BLaER1 treated with 17β-estradiol and CSF1 and Interleukin-3, amounts not matched to agents 10 nM and 100 nM (cell line): ENCODE data around the gene YIF1A.
"Not testable (repeated sequence)": the region's sequence is repeated elsewhere in the genome, so short reads cannot be mapped to it uniquely, and the experiment has no call there.

Experiments
- H3K27ac ChIP-seq, 11 experiments: shearing (Covaris generic); formaldehyde crosslinking; 2 replicates each; pipeline ENCODE4 v1.8.1; 2022
- H3K27me3 ChIP-seq, 11 experiments: shearing (Covaris generic); formaldehyde crosslinking; 2 replicates each; pipeline ENCODE4 v1.8.1; 2022
- H3K36me3 ChIP-seq, 11 experiments: shearing (Covaris generic); formaldehyde crosslinking; 2 replicates each; pipeline ENCODE4 v1.8.1; 2022
- H3K4me1 ChIP-seq, 10 experiments: shearing (Covaris generic); formaldehyde crosslinking; 2 replicates each; pipeline ENCODE4 v1.8.1; 2022
- H3K4me2 ChIP-seq, 11 experiments: shearing (Covaris generic); formaldehyde crosslinking; 2 replicates each; pipeline ENCODE4 v1.8.1; 2022
- H3K4me3 ChIP-seq, 10 experiments: shearing (Covaris generic); formaldehyde crosslinking; 2 replicates each; pipeline ENCODE4 v1.8.1; 2022
- H3K9ac ChIP-seq, 11 experiments: shearing (Covaris generic); formaldehyde crosslinking; 2 replicates each; pipeline ENCODE4 v1.8.1; 2022
- H3K9me3 ChIP-seq, 11 experiments: shearing (Covaris generic); formaldehyde crosslinking; replicated peaks in 1 of 11; 2 replicates each; pipeline ENCODE4 v1.8.1; 2022
- H4K20me1 ChIP-seq, 11 experiments: shearing (Covaris generic); formaldehyde crosslinking; 2 replicates each; pipeline ENCODE4 v1.8.1; 2022
- Cebpa-rat ChIP-seq, 11 experiments: shearing (Covaris generic); IDR thresholded peaks; 2 replicates each; pipeline ENCODE4 v1.8.1; 2022

YIF1A gene

DNA sequence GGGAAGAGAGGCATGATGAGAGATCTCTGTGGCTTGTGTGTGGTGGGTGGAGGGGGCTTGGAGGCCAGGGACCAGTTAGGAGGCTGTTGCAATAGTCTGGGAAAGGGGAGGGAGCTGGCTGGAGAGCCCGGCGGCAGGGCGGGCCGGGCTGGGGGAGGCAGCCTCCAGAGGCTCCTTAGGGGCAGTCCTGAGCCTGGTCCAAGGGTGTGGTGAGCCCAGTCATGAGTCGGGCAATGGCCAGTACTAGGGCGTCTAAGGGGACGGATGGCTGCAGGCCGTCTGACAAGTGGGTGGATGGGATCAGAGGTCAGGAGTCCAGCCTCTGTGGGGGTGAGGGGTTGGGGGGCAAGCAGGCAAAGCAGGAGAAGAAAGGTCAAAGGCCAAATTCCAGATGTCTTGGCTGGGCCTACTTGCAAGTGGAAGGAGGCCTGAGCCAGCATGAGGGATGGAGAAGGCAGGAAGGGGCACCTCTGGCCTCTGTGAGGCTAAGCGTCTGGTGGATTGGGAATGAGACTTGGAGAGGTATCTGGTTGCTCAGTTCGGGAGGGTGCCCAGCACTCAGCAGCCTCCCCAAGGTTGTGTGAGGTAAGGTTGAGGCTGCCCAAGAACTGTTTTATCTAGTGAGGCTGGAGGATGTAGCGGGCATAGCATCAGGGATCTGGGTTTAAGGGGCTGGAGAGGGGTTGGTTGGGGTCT, 33.9 kb upstream of the YIF1A start:
- H3K4me3 ChIP-seq, result no peak overlapping the region
- no peaks in the 10 kb centered on the region for H3K27me3 ChIP-seq
- H3K4me2 ChIP-seq, result peak overlapping the region in 8 of 11 experiments; percentile 1 to 47 (median 32); a peak in 4 of 22 replicates
- no peaks in the 10 kb centered on the region for H4K20me1 ChIP-seq
- H3K27ac ChIP-seq, result peak overlapping the region in 6 of 11 experiments; percentile 24 to 61 (median 42); a peak in 12 of 22 replicates
- H3K9ac ChIP-seq, result no peak overlapping the region
- TF ChIP-seq Cebpa-rat (IDR thresholded peaks at IDR 0.05), result no peak
- peaks cover 0 to 21% (median 14%) of the 10 kb centered on the region in 11 experiments; a peak in 15 of 22 replicates for H3K9me3 ChIP-seq
- peaks cover 53 to 82% (median 76%) of the 10 kb centered on the region in 10 experiments for H3K4me1 ChIP-seq
- H3K36me3 ChIP-seq, result no peaks in the 10 kb centered on the region

DNA sequence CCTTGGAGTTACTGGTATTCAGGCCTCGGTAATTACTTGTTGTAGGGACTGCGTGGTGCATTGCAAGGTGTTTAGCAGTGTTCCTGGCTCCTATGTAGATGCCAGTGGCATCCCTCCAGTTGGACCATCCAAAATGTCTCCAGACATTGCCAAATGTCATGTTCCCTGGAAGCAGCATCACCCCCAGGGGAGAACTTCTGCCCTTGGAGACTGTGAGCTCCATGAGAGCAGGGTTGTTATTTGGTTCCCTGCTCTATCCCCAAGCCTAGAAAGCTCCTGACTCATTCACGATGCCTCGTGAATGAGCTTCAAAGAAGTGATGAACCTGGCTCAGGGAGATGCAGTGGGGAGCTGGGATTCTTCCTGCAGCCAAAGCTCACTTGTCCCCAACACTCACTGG, 32.7 kb upstream of the YIF1A start:
- H4K20me1 ChIP-seq, result peaks cover 0 to 2% (median 0%) of the 10 kb centered on the region in 11 experiments; a peak in 3 of 22 replicates
- H3K36me3 ChIP-seq, result no peaks in the 10 kb centered on the region
- no peak overlapping the region for H3K4me3 ChIP-seq
- H3K4me2 ChIP-seq, result peak overlapping the region in 9 of 11 experiments; percentile 4 to 47 (median 31); a peak in 15 of 22 replicates
- no peaks in the 10 kb centered on the region for H3K27me3 ChIP-seq
- TF ChIP-seq Cebpa-rat (IDR thresholded peaks at IDR 0.05), result no peak
- H3K27ac ChIP-seq, result peak overlapping the region in 7 of 11 experiments; percentile 24 to 61 (median 42); a peak in 11 of 22 replicates
- peaks cover 0 to 21% (median 14%) of the 10 kb centered on the region in 11 experiments; a peak in 15 of 22 replicates for H3K9me3 ChIP-seq
- no peak overlapping the region for H3K9ac ChIP-seq
- peaks cover 51 to 80% (median 74%) of the 10 kb centered on the region in 10 experiments for H3K4me1 ChIP-seq

DNA sequence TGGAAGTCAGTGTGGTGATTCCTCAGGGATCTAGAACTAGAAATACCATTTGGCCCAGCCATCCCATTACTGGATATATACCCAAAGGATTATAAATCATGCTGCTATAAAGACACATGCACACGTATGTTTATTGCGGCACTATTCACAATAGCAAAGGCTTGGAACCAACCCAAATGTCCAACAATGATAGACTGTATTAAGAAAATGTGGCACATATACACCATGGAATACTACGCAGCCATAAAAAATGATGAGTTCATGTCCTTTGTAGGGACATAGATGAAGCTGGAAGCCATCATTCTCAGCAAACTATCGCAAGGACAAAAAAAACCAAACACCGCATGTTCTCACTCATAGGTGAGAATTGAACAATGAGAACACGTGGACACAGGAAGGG, 31.8 kb upstream of the YIF1A start:
- peaks cover 51 to 82% (median 75%) of the 10 kb centered on the region in 10 experiments for H3K4me1 ChIP-seq
- H3K4me2 ChIP-seq, H3K4me3 ChIP-seq, H3K27ac ChIP-seq, H3K27me3 ChIP-seq, H3K36me3 ChIP-seq, H3K9ac ChIP-seq: not testable (repeated sequence)
- peaks cover 0 to 21% (median 14%) of the 10 kb centered on the region in 11 experiments; a peak in 15 of 22 replicates for H3K9me3 ChIP-seq
- peaks cover 0 to 10% (median 3%) of the 10 kb centered on the region in 11 experiments; a peak in 12 of 22 replicates for H4K20me1 ChIP-seq

DNA sequence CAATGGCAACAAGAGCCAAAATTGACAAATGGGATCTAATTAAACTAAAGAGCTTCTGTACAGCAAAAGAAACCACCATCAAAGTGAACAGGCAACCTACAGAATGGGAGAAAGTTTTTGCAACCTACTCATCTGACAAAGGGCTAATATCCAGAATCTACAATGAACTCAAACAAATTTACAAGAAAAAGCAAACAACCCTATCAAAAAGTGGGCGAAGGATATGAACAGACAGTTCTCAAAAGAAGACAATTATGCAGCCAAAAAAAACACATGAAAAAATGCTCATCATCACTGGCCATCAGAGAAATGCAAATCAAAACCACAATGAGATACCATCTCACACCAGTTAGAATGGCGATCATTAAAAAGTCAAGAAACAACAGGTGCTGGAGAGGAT, 31.3 kb upstream of the YIF1A start:
- not testable (repeated sequence) for H3K27me3 ChIP-seq, H3K36me3 ChIP-seq

DNA sequence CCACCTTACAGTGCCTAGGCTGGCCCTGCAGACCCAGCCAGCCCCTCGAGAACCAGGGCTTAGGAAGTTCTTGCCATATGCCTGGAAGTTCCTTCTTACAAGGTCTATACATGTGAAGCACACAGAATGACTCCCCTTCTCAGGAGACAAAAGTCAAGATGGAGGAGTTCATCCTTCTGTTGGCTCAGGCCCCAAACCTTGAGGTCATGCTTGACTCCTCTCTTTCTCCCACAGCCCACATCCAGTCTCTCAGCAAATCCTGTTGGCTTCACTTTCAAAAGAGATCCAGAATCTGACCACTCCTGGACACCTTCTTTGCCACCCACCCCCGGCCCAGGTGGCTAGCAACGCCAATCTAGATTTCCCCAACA, 29.6 kb upstream of the YIF1A start:
- Histone ChIP-seq H3K36me3 (no peaks in the 10 kb centered on the region), H3K9me3 (peaks cover 0 to 21% (median 14%) of the 10 kb centered on the region in 11 experiments; a peak in 15 of 22 replicates), H3K27me3 (no peaks in the 10 kb centered on the region), H3K4me1 (peaks cover 56 to 82% (median 77%) of the 10 kb centered on the region in 10 experiments), H3K4me3 (peak overlapping the region in 2 of 10 experiments; percentile 68 to 69; a peak in 1 of 20 replicates), H3K9ac (peak overlapping the region in 10 of 11 experiments; percentile 39 to 92 (median 88); a peak in 18 of 22 replicates), H4K20me1 (peaks cover 0 to 32% (median 12%) of the 10 kb centered on the region in 11 experiments; a peak in 12 of 22 replicates), H3K27ac (peak overlapping the region; percentile 25 to 98 (median 94); a peak in 21 of 22 replicates), H3K4me2 (peak overlapping the region; percentile 98 to 100 (median 100))
- peak in 3 of 11 experiments; percentile 0 to 31 (median 17); a peak in 2 of 22 replicates for TF ChIP-seq Cebpa-rat (IDR thresholded peaks at IDR 0.05)

More for the DNA sequence above, 31.3 kb upstream of the YIF1A start:
- H3K4me3 ChIP-seq, H3K4me2 ChIP-seq, H3K9ac ChIP-seq: not testable (repeated sequence)
- Histone ChIP-seq H4K20me1 (peaks cover 0 to 15% (median 7%) of the 10 kb centered on the region in 11 experiments; a peak in 12 of 22 replicates), H3K27ac (peak overlapping the region in 3 of 11 experiments; percentile 32 to 98 (median 94); a peak in 2 of 22 replicates), H3K9me3 (peaks cover 0 to 21% (median 14%) of the 10 kb centered on the region in 11 experiments; a peak in 15 of 22 replicates), H3K4me1 (peaks cover 51 to 82% (median 75%) of the 10 kb centered on the region in 10 experiments)

DNA sequence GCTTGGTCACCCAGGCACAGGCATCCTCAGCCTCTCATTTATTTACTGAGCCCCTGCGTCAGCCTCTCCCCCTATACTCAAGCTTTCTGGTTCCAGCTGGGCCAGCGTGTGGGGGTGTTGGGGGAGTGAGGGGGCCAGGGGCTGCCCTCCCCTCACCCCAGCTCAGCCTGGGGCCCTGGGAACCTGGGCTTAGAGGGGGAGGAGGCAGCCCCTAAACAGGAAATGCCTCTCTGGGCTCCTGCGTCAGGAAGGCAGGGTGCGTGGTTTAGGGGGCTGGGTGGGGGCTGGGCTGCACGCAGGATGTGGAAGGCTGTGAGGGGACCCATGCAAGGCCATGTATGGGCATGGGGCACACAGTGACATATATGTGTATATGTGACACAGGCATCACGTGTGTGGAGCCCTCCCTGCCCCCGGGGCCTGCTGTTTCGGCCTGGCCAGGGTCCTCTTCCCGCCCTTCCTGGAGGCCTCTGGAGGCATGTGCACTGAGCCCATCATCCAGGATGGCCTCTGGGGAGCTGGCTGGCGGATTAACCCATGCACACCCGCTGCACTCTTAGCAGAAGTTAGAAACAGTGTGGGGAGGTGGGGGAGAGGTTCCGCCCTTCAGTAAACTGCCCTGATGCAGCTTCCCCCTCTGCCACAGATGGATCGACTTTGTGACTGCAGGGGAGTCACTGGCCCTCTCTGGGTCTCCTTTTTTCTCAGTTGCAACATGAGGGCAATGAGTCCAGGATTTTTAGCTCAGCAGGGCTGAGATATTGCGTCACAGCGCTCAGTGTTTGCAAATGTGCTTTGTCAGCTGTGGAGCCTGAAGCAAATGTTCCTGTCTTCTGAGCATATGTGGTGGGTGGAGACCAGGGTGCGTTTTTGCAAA, 29.0 kb upstream of the YIF1A start:
- Histone ChIP-seq H3K36me3 (no peaks in the 10 kb centered on the region), H3K4me3 (peak overlapping the region in 9 of 10 experiments; percentile 66 to 80 (median 69); a peak in 18 of 20 replicates), H3K27me3 (no peaks in the 10 kb centered on the region), H4K20me1 (peaks cover 0 to 32% (median 12%) of the 10 kb centered on the region in 11 experiments; a peak in 12 of 22 replicates), H3K9me3 (peaks cover 0 to 21% (median 14%) of the 10 kb centered on the region in 11 experiments; a peak in 15 of 22 replicates), H3K4me2 (peak overlapping the region; percentile 98 to 100 (median 100)), H3K4me1 (peaks cover 62 to 82% (median 79%) of the 10 kb centered on the region in 10 experiments), H3K9ac (peak overlapping the region; percentile 81 to 92 (median 87); a peak in 21 of 22 replicates), H3K27ac (peak overlapping the region; percentile 73 to 98 (median 94); a peak in 21 of 22 replicates)
- peak; percentile 97 to 100 (median 100) for TF ChIP-seq Cebpa-rat (IDR thresholded peaks at IDR 0.05)

DNA sequence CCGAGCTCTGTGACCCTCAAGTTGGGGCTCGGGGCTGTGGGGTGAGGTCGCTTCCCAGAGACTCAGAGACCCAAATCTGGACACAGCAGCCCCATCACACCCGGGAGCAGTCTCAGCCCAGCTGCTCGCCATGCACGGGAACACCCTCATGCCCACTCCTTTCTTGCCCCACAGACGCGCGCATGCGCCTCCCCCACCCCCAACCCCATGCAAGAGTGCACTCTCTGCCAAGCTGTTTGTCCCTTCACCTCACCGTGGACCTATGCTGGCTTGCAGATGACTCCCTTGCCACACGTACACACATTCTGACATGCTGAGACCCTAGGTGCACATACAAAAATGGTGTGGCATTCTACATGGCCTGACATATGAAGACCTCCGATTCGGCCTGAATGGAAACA, 28.4 kb upstream of the YIF1A start:
- Histone ChIP-seq H3K36me3 (no peaks in the 10 kb centered on the region), H4K20me1 (peaks cover 0 to 32% (median 12%) of the 10 kb centered on the region in 11 experiments; a peak in 12 of 22 replicates), H3K4me2 (peak overlapping the region; percentile 98 to 100 (median 100)), H3K9ac (peak overlapping the region; percentile 81 to 92 (median 87); a peak in 21 of 22 replicates), H3K4me3 (peak overlapping the region in 9 of 10 experiments; percentile 66 to 80 (median 69); a peak in 18 of 20 replicates), H3K27ac (peak overlapping the region; percentile 73 to 98 (median 94); a peak in 21 of 22 replicates), H3K27me3 (no peaks in the 10 kb centered on the region), H3K9me3 (peaks cover 0 to 21% (median 14%) of the 10 kb centered on the region in 11 experiments; a peak in 15 of 22 replicates), H3K4me1 (peaks cover 63 to 77% (median 74%) of the 10 kb centered on the region in 10 experiments)
- no peak for TF ChIP-seq Cebpa-rat (IDR thresholded peaks at IDR 0.05)

DNA sequence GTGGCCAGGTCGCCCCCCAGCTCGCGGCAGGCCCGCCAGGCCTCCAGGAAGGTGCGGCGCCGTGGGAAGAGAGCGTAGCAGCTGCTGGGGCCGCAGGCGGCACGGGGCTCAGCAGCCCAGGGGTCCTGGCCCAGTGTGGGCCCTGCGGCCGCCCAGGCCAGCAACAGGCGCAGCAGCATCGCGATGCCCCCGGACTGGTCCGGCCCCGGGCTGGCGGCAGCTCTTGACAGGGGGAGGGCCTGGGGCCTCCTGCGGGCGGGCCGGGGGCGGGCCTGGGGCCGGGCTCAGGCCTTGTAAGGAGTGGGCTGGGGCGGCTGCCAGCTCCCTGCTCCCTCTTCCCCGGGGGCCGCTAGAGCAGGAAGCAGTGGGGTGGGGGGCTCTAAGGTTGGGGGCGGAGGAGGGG, 27.9 kb upstream of the YIF1A start, which contains the start of gene CD248:
CD248 (minus strand) TSS at position 196 of the 403 bp plus-strand sequence; CDS start at position 179, 17 bp downstream.
- H4K20me1 ChIP-seq, result peaks cover 0 to 32% (median 12%) of the 10 kb centered on the region in 11 experiments; a peak in 12 of 22 replicates
- peaks cover 63 to 72% (median 69%) of the 10 kb centered on the region in 10 experiments for H3K4me1 ChIP-seq
- no peak for TF ChIP-seq Cebpa-rat (IDR thresholded peaks at IDR 0.05)
- no peaks in the 10 kb centered on the region for H3K27me3 ChIP-seq
- no peaks in the 10 kb centered on the region for H3K36me3 ChIP-seq
- peak within 1 kb of the TSS; percentile 98 to 100 (median 100) for H3K4me2 ChIP-seq
- H3K9ac ChIP-seq, result peak within 1 kb of the TSS; percentile 81 to 92 (median 87)
- peak within 1 kb of the TSS; percentile 73 to 98 (median 94); a peak in 21 of 22 replicates for H3K27ac ChIP-seq
- H3K9me3 ChIP-seq, result peaks cover 0 to 19% (median 13%) of the 10 kb centered on the region in 11 experiments; a peak in 15 of 22 replicates
- peak within 1 kb of the TSS; percentile 52 to 80 (median 69) for H3K4me3 ChIP-seq
